Stimulated activated CD4-positive, alpha-beta T cell treated with anti-CD3 and anti-CD28 coated beads, Interleukin-12 subunit alpha, Interleukin-12 subunit beta, amount 100 ng/mL, for 48 hours (primary cell): ENCODE data around the gene CCDC112.
"Not testable (repeated sequence)": the region's sequence is repeated elsewhere in the genome, so short reads cannot be mapped to it uniquely, and the experiment has no call there.

Experiments used
- DNase-seq, 3 donors: peaks; one replicate each; pipeline ENCODE4 v3.0.0-alpha.2; 2020; ENCODE audit warnings: low read depth in 2 of 3, low spot score in 1 of 3

The CCDC112 gene, protein sequence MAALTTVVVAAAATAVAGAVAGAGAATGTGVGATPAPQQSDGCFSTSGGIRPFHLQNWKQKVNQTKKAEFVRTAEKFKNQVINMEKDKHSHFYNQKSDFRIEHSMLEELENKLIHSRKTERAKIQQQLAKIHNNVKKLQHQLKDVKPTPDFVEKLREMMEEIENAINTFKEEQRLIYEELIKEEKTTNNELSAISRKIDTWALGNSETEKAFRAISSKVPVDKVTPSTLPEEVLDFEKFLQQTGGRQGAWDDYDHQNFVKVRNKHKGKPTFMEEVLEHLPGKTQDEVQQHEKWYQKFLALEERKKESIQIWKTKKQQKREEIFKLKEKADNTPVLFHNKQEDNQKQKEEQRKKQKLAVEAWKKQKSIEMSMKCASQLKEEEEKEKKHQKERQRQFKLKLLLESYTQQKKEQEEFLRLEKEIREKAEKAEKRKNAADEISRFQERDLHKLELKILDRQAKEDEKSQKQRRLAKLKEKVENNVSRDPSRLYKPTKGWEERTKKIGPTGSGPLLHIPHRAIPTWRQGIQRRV

GRCh38 chr5:115296124-115297022 is at the start of gene CCDC112:
Gene CCDC112 (minus strand): TSS chr5:115296654. CDS start chr5:115296543, 111 bp downstream.
- peak; percentile 69 to 80 (median 75) for DNase-seq

DNA sequence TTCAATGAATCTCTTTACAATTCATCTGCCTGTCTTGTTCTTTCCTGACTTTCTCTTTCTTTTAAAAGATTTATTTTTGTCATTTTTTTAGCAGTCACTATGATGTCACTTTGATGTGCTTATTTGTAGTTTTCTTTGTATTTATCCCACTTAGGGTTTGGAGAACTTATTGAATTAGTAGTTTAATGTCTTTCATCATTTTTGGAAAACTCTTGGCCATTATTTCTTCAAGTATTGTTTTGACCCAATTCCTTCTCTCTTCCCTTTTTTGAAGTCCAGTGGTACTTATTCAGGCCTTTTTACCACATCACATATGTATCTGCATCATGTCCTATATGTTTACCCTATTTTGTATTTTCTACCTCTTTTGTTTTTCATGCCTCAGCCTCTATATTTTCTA is 48.9 kb upstream of the CCDC112 start:
- DNase-seq = no peak

DNA sequence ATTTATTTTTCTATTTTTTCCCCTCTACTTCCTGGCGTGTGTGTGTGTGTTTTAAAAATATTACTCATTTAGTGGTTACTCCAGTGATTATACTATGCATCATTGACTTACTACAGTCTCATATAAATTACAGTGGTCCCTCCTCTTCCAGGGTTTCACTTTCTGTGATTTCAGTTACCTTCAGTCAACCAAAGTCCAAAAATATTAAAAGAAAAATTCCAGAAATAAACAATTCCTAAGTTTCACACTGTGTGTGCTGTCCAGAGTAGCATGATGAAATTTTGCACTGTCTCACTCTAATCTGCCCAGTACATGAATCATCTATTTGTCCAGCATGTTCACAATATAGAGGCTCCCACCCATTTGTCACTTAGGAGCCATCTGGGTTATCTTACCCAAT is 47.4 kb upstream of the CCDC112 start:
- no peak for DNase-seq

DNA sequence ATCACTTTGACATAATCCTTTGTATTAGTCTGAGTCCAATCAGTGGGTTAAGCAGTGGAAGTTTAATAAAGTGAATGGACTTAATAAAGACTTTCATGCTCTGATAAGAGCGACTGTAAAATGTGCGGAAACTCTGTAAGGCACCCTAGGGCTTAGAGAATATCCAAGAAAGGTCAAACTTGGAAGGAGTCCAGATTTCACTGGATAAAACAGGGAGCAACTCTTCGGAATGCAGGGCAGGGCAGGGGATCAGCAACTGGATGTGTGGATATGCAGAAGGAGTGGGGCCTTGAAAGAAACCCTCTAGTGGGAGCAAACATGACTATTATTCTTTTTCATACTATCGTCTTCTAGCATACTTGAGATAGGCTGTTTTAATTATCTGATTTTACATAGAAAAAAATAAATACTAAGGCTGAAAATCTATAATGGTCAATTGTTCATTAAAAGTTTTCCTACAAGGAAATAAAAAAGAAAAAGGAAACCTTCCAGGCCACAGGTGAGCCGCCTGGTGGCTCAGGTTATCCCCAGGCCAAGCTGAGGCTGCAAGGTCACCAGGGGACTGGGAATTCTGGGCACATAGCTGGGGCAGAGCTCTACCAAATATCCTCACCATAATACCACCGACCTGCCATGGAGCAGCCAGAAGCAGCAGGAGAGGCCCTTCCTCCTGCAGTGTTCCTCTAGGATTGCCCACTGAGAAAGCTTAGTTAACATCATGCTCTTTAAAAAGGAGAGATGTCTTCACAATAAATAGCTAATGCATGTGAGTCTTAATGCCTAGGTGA is 46.3 kb upstream of the CCDC112 start:
- DNase-seq = no peak

DNA sequence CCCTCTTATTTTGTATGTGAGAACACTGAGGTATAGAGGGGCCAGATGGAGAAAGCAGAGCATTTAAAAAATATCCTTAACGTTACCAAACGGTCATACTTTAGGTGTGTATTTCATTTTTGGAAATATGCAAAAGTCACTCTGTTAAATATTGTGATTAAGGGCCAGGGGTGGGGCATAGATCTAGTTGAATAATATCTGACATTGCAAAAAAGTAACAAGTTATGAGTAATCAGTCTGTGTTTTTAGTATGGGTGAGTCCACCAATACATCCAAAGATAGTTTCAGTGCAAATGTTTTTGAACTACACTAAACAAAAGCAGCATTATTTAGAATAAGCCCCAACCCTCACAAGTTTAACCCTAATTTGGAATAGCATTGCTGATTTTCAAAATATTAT is 45.3 kb upstream of the CCDC112 start:
- DNase-seq = no peak

DNA sequence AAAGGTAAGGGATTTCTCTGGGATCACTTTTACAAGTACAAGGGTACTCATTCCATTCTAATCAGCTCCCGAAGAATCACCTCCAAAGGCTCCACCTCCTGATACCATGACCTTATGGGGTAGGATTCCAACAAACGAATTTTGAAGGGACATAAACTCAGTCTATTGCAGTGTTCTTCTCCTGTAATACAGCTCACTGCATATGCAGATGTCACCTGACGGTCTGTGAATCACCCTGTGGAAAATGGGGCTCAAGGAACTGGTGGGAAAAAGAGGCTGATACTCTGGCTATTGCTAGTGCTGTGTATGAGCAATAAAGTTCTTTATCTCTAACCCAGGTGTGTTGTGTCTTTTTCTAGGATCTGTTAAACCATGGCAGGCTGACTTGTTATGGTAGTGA is 42.4 kb upstream of the CCDC112 start:
- no peak for DNase-seq

- no peak for DNase-seq
Observed at GRCh38 chr5:115337882-115338281, 41.4 kb upstream of the CCDC112 start.

DNA sequence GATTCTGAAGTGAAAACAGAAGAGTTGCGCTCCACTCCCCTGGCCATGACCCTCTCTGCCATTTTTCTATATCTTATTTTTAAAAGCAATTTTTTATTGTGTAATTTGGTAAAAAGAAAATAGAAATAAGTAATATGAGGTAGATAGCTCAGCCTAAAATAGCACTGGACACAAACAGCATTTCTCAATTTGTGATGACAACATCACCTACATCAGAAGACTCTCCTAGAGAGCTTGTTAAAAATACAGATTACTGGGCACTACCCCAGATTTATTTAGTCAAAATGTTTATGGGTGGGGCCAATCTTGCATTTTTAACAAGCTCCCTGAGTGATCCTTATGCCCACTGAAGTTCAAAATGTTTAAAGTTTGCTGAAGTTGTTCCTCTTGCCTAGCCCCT is 40.5 kb upstream of the CCDC112 start:
- DNase-seq = no peak

DNA sequence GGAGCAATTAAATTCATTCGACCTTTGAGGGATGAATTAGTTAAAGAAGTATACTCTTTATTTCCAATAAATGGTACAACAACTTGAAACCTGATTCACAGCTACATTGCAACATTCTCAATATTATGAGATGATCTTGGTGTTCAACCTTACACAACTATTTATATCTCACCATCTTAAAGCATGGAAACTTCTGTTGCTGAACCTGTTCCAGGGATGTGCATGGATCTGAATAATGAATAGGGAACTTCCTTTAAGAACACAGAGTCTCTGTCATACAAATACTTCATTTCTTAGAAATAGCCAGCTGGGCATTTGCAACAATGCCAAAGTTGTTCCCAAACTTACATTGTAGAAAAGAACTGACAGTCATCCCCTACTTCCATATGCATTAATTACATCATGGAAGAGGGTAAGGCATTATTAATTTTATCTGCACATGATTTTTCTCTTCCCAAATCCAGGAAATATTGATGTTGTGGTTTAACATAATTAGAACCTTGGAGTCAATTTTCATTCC is 39.8 kb upstream of the CCDC112 start:
- DNase-seq = no peak

DNA sequence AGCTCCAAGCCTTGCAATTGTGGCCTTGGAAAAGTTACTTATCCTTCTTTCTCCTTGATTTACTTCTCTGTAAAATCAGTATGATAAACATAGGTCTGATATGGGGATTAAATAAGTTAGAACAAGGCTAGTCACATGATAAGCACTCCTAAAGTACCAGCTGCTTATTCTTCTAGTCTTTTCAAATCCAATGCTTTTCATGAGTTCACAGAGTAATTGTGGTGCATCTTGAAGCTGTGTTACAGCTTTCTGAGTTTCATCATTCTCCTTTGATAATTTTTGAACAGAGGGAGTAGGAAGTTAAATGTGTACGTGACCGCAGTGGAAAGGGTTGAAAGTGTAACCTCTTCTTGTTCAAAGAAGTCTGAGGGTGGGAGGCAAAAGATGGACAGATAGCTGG is 38.8 kb upstream of the CCDC112 start:
- no peak for DNase-seq

DNA sequence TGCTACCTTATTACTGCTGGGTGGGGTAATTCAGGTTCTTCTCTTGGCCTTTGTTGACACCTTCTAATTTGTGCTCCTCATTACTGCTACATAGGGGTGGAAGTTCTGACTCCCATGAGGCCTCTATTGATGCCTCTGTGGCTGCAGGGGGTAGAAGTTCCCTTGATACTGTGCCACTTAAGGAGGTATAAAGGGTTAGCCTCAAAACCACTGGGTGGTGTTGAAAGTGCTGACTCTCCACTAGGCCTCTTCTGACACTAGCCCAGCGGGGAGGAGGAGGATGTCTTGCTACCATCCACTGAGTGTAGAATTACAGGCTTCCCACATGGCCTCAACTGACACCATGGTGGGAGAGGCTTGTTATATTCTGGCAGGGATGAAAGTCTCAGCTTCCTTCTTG is 36.7 kb upstream of the CCDC112 start:
- DNase-seq = no peak

- no peak for DNase-seq
Observed at GRCh38 chr5:115330830-115331229, 34.4 kb upstream of the CCDC112 start.

GRCh38 chr5:115329475-115329874 is 33.0 kb upstream of the CCDC112 start:
- no peak for DNase-seq

- not testable (repeated sequence) for DNase-seq
Observed at GRCh38 chr5:115328617-115329274, 32.3 kb upstream of the CCDC112 start.

- DNase-seq = no peak
Observed at GRCh38 chr5:115325296-115325959, 29.0 kb upstream of the CCDC112 start.

- no peak for DNase-seq
Observed at GRCh38 chr5:115324021-115324420, 27.6 kb upstream of the CCDC112 start.

DNA sequence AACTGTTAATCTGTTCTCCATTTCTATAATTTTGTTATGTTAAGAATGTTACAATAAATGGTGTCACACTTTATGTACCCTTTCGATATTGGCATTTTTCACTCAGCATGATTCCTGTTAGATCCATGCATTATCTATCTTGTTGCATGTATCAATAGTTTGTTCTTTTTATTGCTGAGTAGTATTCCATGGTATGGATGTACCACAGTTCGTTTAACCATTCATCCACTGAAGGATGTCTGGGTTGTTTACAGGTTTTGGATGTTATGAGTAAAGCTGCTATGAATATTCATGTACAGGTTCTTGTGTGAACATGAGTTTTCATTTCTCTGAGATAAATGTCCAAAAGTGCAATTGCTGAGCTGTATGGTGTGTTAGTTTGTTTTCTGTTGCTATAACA is 26.3 kb upstream of the CCDC112 start:
- no peak for DNase-seq

- DNase-seq = no peak
Observed at GRCh38 chr5:115321309-115321708, 24.9 kb upstream of the CCDC112 start.

GRCh38 chr5:115320515-115320914 is 24.1 kb upstream of the CCDC112 start:
- DNase-seq = no peak

- no peak for DNase-seq
Observed at GRCh38 chr5:115320006-115320405, 23.6 kb upstream of the CCDC112 start.
